HEK293T (cell line): ENCODE results near the gene GZF1.

Experiments used
- CTBP1 ChIP-seq: fragments of 450-650 bp; IDR thresholded peaks from 2 replicates; pipeline ENCODE4 v1.6.1; 2016; ENCODE audit warnings: borderline replicate concordance
- FOXM1 ChIP-seq: fragments of 450-650 bp; IDR thresholded peaks from 2 replicates; pipeline ENCODE4 v1.6.1; 2017; ENCODE audit warnings: mild to moderate bottlenecking, borderline replicate concordance
- NFRKB ChIP-seq: fragments of 450-650 bp; IDR thresholded peaks from 2 replicates; pipeline ENCODE4 v1.6.1; 2016; ENCODE audit warnings: mild to moderate bottlenecking, moderate library complexity
- PKNOX1 ChIP-seq: fragments of 450-650 bp; IDR thresholded peaks from 2 replicates; pipeline ENCODE4 v1.6.1; 2016

GRCh38 chr20:23361476-23362391 is at the start of gene GZF1:
- TF ChIP-seq PKNOX1 (no peak; the same call in 1 of the 2 replicates), NFRKB (no peak), CTBP1 (no peak), FOXM1 (no peak)
